Bone marrow (tissue), 2 donors: ENCODE data around the gene NELFA.
"Not testable (repeated sequence)": the region's sequence is repeated elsewhere in the genome, so short reads cannot be mapped to it uniquely, and the experiment has no call there.

ENCODE experiments used
- DNase-seq, 2 donors: peaks; one replicate each; lab custom pipeline; 2025; lab: John Stamatoyannopoulos, UW

The NELFA gene

DNA sequence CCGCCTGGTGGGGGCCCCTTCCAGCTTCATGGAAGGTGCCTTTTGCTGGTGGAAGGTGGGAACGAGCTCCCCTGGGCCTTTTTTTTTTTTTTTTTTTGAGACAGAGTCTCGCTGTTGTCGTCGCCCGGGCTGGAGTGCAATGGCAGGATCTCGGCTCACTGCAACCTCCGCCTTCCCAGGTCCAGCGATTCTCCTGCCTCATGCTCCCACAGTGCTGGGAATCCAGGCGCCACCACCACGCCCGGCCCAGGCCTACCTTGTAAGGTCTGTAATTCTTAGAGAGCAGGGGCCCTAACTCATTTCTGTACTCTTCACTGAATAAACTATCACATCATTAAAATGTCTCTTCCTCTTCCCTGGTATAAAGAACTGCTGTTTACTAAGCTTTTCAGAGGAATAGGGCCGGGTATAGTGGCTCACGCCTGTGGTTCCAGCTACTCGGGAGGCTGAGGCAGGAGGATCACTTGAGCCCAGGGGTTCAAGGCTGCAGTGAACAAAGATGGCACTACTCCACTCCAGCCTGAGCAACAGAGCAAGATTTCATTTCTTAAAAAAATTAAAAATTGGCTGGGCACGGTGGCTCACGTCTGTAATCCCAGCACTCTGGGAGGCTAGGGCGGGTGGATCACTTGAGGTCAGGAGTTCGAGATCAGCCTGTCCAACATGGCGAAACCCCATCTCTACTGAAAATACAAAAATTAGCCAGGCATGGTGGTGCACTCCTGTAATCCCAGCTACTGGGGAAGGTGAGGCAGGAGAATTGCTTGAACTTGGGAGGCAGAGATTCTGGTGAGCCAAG is 14.9 kb downstream of the NELFA start:
- DNase-seq, result not testable (repeated sequence)

DNA sequence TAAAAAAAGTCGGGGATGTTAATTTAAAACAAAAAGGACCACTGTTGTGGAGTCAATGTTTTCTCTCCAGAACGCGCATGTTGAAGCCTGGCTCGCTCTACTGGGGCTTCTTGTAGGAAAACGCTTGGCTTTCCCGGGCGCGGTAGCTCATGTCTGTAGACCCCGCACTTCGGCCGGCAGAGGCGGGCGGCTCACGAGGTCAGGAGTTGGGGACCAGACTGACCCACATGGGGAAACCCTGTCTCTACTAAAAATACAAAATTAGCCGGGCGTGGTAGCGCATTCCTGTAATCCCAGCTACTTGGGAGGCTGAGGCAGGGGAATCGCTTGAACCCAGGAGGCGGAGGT is 15.6 kb downstream of the NELFA start:
- DNase-seq, result no peak

DNA sequence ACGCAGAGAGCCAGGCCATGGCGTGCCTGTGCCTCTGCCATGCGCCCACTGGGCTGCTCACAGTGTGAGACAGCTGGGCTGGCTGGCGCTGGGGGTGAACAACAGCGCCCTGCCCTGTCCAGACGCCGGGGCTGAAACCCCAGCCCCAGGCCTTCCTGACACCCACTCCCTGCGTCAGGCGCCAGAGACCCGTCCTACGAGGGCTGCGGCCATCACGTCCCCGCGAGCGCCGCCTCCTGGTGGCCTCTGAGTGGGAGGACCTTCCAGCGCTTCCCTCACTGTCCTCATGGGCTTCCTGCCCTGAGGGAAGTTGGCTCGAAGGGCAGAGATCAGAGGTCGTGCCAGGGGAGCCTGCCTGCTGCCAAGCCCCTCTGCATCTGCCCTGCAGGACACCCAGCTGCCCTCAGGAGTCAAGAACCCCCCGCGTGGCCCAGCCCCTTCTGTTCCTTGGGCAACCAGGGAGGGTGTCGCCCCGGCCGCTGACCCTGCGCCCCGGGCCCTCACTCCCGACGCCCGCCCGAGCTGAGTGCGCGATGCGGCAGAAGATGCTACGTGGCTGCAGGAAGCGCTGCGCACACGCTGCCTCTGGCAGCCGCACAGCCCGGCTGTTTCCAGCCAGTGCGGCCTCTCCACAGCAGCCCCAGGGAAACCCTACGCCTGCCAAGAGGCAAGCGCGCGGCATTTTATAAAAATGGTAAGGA is 16.2 kb downstream of the NELFA start:
- no peak for DNase-seq

DNA sequence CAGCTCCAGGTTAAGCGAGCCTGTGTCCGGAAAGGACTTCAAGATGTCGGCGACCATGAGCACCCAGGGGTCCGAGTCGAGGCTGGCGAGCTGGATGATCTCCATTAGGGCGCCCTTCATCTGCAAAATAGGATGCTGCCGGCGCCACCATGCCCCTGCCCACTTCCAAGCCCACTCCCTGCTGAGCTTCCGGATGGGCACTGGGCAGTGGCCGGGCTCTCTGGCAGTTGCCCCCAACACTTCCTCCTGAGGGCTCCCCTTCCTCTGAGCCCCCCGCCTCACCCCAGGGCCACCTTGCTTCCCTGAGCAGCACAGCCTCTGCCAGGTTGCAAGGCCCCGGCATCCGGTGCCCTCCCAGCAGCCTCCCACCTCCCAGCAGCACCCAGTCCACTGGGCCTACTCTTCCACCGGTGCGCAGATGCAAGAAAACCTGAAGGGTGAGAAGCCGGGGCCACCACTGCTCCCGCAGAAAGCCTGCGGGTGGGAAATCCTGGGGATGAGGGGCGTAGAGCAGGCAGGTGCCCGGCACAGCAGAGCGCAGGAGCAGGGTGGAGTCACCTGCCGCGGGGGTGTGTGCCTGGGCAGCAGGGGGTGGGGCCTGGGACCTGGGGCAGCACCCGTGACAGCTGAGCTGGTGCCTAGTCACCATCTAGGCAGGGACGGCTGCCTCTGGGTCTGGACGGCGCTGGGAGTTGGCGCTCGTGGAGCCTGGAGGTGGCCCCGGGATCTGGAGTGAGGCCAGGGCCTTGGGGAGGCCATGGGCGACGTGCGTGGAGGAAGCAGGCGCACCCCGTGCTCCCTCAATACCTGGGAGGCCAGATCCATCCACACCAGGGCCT is 17.0 kb downstream of the NELFA start:
- no peak for DNase-seq

DNA sequence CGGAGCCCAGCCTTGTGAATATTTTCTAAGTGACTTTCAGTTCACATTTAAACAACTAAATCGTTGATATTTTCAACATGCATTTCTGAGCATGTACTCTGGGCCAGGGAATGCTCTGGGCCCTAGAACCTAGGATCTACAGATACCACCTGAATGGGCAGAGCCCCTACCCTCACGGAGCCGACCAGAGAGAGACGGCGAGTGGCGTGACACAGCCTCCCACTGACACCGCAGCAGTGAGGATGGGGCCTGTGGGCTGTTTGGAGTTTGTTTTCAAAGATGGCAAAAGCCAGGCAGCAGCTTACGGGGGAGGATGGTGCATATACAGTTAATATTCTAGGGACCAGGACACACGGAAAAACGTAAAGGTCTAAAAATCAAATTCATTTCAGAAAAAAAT is 17.7 kb downstream of the NELFA start:
- no peak for DNase-seq

DNA sequence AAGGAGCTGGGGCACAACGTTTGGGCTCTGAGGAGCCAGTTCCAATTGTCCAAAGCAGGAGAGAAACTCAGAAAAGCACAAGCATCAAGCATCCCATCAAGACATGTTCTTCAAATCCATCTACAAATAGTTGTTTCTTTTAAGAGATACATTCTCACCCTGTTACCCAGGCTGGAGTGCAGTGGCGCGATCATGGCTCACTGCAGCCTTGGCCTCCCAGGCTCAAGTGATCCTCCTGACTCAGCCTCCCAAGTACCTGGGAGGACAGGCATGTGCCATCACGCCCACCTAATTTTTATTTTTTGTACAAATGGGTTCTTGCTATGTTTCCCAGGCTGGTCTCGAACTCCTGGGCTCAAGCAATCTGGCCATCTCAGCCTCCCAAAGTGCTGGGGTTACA is 18.1 kb downstream of the NELFA start:
- DNase-seq, result no peak

DNA sequence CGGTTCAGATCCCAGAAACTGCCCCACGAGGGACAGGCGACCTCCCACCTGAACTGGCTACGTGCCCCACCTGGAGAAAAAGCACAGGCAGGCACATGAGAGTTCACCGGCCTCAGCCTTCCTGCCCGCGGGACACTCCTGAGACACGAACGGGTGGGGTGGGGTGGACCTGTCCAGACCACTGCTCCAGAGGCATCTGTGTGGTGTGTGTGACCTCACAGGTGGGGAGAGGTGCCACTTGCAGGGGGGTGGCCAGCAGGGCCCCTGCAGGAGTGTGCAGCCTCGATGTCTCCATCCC is 18.5 kb downstream of the NELFA start:
- DNase-seq, result no peak

DNA sequence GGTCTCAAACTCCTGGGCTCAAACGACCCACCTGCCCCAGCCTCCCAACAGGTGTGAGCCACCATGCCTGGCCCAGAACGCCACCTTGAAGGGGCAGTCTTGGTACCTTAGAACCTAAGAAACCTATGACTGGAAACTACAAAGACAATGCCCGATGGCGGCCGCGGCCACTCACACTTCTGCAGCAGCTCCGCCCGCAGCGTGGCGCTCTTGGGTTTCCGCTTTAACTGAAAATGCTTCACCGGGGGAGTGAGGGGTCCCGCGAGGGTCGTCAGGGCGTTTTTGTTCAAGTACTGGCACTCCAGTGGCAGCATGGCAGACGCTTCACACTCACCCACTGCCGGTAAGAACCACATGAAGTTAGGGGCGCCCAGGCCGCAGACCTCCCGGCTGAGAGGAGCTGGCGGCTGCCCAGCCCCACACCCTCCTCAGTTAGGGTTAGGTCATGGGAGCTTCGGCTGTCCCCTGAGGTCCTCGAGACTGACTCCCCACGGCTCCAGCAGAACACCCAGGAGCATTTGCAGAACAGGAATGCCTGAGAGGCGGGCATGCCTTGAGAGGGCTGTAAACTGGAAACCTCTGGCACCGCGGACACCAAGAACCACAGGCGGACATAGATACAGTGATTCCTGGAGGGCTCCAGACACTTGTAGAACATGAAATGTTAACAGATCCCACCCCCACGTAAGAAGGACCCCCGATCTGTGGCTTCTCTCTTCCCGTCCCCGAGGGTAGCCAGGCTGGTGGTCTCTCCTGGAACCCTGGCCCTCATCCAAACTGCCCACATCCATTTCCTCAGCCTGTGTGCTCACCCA is 19.0 kb downstream of the NELFA start:
- no peak for DNase-seq

DNA sequence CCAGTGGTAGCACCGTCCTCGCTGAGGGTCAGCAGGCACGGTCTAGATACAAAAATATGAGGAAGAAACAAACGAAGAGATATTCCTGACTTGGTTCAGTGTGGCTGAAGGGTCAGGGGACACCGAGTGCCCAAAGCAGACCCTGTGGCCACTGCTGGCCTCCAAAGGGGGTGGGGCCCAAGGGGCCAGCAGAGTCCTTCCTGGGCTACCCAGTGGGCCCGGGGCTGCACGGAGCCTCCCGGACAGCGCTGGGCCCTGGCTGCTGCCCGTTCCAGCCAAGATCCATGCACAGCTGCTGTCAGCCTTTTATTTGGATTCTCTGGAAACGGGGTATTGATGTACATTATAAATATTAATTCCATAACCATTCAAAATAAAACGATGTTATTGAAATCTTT is 20.4 kb downstream of the NELFA start:
- DNase-seq, result no peak

DNA sequence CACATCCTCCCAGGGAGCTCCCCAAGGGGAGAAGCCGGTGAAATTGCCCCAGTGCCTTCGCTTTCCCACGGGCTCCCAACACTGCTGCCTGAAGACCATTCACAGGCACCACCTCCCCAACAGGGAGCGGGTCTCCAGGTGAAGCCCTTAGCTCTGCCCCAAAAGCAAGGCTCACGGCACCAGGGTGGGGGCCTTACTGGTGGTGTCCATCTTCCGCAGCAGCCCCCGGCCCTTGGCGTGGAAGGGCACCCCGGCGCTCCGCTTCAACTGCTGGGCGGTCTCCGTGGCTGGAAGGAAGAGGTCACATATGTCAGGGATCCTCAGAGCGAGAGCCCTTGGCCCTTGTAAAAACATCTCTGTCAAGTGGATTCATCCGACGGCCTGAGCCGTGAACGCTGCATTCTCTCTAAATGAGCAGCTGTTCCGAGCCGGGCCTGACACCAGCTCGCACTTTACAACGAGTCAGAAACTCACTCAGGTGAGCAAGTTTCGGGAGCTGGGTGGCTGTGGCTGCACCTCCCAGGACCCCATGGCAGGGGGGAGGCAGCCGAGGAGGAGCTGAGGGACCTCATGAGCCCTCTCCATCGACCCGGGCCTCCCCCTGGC is 20.9 kb downstream of the NELFA start:
- DNase-seq, result no peak

DNA sequence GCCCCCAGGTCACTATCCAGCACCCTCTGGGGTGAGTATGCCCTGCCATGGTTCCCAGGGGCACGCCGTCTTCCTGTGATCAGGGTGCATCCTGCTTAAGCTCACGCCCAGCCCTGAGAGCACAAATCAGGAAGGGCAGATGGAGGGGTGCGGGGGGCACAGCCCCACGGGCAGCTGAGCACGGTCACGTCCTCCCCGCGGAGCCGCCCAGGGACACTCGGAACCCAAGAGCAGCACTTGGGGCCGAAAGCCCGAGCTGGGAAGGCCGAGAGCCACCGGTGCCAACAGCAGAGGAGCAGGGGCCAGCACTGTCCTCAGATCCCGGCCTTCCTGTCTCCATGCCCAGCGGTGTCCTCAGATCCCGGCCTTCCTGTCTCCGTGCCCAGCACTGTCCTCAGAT is 21.5 kb downstream of the NELFA start:
- no peak for DNase-seq

DNA sequence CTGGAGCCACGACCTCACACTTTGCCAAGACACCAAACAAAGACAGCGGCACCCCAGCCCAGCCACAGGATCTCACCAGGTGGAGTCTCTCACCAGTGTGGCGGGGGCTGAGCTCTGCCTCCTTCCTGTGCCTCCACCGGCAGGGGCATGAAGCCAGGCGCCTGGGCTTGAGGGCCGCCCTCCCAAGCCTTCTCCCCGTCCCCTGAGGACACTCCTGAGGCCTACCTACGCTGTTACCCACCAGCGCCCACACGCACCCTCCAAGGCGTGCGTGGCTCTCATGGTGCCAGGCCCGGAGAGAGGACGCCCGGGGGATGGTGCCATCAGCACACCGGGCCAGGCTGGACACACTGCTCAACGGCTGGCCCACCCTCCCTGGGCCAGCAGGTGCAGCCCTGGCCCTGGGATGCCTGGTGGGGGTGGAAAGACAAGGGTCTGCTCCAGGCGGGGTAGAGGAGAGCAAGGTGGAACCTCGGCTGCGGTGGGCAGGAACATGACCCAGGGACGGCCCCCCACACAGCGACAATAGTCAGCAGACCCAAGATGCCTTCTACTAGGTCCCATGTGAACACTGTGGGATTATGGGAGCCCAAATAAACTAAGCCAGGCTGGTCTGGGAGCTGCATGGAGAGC is 22.1 kb downstream of the NELFA start:
- DNase-seq, result no peak

DNA sequence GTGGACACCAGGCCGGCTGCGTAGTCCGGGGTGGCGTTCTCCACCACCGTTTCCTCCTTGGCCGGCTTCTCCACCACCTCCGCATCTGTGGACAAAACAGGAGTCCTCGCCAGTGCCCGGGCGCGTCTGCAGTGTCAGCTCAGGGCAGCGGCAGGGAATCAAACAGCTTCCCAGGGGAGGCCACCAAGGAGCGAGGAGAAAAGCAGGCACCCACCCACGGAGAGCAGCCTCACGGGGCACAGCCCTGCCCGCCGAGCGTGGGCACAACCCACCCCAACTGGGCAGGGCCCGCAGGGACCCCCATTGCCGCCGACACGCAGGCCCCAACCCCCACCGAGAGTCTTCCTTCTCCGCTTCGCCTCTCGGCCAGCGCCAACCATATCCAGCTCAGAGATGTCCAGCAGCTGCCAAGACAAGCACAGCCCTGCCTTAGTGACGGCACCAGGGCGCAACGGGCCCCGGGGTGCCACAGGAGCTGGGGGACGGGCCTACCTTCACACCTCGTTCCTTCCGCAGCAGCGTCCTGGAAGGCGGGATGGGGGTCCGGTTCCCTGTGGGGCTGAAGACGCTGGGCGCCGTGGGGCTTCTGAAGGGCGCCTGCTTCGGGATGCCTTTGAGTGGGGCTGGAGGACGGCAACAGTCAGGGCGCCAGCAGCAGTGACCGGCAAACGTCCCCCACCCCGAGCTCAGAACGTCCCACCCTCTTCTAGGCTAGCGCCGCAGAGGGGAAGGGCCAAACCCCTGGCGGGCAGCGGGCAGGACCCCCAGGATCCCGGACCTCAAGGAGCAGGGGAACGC is 22.8 kb downstream of the NELFA start:
- DNase-seq, result no peak

DNA sequence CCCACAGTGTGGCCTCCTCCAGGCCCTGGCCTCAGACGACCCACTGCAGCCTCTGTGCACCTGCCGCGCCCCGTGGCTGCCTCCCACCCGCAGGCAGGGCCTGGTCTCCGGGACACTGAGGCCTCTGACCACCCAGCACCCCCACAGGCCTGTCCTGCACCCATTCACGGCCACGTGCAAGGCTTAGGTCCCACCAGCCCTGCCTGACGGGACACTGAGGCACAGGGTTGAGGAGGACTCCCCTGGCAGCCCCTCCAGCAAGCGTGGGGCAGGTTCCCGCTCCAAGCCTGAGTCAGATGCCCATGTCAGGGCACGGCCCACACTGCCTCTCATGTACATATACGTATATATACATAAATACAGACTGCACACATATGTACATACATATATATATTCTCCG is 23.5 kb downstream of the NELFA start:
- no peak for DNase-seq

DNA sequence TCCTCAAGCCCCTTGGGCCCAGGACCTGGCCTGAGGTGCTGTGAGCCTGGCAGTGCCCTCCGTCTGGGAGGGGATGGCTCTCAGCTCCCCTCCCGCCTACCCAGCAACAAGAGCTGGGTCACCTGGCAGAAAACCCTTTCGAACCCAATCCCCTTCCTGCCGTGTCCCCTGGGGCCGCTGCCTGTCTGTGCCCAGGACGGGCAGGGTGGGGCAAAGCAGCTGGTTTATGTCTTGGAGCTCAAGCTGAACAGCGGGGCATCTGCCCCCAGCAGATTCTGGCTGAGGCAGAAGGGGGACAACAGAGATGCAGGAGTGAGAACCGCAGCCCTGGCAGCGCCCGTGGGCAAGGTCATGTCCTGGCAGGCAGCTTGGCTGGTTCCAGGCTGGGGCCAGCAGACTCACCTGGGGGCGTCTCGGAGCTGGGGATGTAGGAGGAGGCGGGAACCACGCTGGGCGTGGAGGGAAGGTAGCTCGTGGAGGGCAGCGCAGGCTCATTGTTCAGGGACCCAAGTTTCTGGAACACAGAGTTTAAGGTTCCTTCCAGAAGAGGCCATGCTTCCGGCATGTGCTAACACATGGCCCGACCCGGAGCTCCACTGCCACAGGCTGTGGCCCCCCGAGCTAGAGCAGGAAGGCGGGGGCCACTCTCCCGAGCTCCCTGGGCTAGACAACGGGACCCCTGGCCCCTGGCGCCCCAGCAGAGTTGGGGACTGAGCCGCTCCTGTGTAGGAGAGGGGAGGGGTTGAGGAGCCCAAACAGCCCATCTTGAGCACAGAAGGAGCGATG is 24.2 kb downstream of the NELFA start:
- no peak for DNase-seq

DNA sequence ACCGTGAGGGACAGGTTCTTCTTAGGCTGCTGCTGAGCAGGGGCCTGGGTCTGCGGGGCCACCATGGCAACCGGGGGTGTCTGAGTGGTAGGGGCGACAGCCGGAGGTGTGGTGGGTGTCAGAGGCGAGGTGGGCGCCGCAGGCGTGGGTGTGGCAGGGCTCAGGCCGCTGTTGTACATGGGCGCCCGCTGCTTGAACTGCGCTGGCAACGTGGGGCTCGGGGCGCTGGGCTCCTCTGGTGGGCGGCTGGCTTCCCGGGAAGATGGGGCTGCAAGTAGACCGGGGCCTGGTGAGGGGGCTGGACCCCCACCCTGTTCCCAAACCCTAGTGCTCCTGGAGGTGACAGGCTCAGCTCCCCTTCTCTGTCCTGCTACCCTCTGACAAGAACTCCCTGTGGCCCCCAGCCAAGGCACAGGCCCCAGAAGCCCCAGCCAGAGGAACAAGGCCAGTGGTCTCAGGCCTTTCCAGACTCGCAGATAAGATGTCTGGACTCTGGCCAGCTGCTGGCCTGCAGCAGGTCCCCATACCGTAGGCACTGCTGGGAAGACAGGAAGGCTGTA is 24.8 kb downstream of the NELFA start:
- no peak for DNase-seq

DNA sequence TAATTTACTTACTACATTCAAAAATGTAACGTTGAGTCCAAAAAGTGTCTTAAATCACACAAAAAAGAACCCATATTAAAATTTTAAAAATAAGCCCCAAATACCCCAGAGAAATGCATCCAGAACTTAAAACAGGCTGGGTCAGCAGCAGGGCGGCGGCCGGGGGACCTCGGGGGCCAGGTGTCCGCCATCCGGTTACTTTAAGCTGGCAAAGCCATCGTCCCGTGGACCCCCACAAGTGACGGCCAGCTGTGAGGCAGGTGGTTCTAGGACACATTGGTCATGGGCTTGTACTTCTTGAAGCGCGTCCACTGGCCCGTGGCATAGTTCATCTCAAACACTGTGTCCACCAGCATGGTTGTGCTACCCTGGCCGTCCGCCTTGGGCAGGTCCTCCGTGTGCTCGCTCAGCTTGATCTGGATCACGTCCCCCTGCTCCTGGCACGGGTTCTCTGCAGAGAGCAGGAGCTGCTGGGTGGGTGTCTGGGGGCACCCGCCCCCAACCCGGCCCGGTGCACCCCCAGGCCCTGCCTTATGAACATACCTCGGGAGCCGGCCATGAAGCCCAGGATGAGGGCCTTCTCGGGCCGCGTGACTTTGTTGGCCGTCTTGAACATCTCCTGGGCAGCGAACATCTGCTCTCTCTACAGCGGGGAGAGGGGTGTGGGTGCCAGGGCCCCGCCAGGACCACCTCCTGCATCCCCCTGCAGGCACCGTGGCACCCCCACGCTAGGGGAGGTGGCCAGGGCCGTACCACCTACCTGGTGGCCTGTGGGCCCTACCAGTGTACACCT is 25.5 kb downstream of the NELFA start:
- no peak for DNase-seq
